Measurements from ENCODE around the gene TEX19. TPM values are rescaled to one million over a fixed set of nuclear protein-coding genes. Genes with fewer than 3 reads are reported as not detected.

Gene TEX19
- total and polyA plus RNA-seq, 10 of the 15 experiments (the other 5 are each of a cell fraction or from before 2014, with no cell fraction given) = 0.03 to 0.32 (median 0.13) TPM; not detected in 3

GRCh38 chr17:82309656-82310570 lies 49.1 kb upstream of the TEX19 start:
- no peak overlapping the region for H3K9ac ChIP-seq (ENCODE audit: control insufficient read depth, insufficient read depth, low read length)

More at GRCh38 chr17:82309656-82310570, 49.1 kb upstream of the TEX19 start:
- no peak overlapping the region for H3K4me3 ChIP-seq
- CTCF ChIA-PET = interaction anchor here (0.6 to 1.0 kb wide), 3 partner anchors 9 to 306 kb away, joined by 3 read pairs; no protein-coding TSS in a partner anchor
- 41% methylated on average over 27 of the region's 27 CpGs for WGBS (ENCODE audit: insufficient coverage, insufficient replicate concordance, low lambda C conversion rate, missing lambda C conversion rate)
- POLR2A ChIA-PET = interaction anchor here (0.9 to 6.2 kb wide), 2 partner anchors 8 to 18 kb away, joined by 3 to 32 read pairs; no protein-coding TSS in a partner anchor
- no peak overlapping the region for H2AFZ ChIP-seq (ENCODE audit: control insufficient read depth, low read depth, low read length)
- H3K79me2 ChIP-seq (ENCODE audit: control insufficient read depth, insufficient read depth, low read length) = no peaks in the 10 kb centered on the region
- no peaks in the 10 kb centered on the region for H3K36me3 ChIP-seq (ENCODE audit: control insufficient read depth in 2 of 2, insufficient read depth in 2 of 2, low read length in 1 of 2)
- RAD21 ChIA-PET (ENCODE audit: unreplicated experiment) = interaction anchor here (1.1 kb wide), 1 partner anchor 16 kb away, joined by 3 read pairs; no protein-coding TSS in a partner anchor
- SMC1A ChIA-PET (ENCODE audit: uncharacterized antibody, unreplicated experiment) = interaction anchor here (1.6 to 2.5 kb wide), 2 partner anchors 9 to 11 kb away, joined by 4 to 9 read pairs; no protein-coding TSS in a partner anchor
- FAIRE-seq = no peak
- no TSS peak for BruUV-seq (replicated peaks)
- no peaks in the 10 kb centered on the region; the same call in 1 of the 2 replicates for H3K4me1 ChIP-seq (ENCODE audit: control insufficient read depth, insufficient read depth, low read length)
- in situ Hi-C loops (cut with MboI) = no loop called here
- TF ChIP-seq NFXL1 (IDR thresholded peaks at IDR 0.05; ENCODE audit: borderline replicate concordance) = peak; percentile 80
- TF ChIP-seq, protein P1, sequence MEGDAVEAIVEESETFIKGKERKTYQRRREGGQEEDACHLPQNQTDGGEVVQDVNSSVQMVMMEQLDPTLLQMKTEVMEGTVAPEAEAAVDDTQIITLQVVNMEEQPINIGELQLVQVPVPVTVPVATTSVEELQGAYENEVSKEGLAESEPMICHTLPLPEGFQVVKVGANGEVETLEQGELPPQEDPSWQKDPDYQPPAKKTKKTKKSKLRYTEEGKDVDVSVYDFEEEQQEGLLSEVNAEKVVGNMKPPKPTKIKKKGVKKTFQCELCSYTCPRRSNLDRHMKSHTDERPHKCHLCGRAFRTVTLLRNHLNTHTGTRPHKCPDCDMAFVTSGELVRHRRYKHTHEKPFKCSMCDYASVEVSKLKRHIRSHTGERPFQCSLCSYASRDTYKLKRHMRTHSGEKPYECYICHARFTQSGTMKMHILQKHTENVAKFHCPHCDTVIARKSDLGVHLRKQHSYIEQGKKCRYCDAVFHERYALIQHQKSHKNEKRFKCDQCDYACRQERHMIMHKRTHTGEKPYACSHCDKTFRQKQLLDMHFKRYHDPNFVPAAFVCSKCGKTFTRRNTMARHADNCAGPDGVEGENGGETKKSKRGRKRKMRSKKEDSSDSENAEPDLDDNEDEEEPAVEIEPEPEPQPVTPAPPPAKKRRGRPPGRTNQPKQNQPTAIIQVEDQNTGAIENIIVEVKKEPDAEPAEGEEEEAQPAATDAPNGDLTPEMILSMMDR (IDR thresholded peaks at IDR 0.05 in 2 of 3, conservative IDR thresholded peaks at IDR 0.05 in 1 of 3; ENCODE audit: control insufficient read depth in 2 of 3, extremely low read depth in 1 of 3, insufficient read depth in 1 of 3, low read depth in 3 of 3, low read length in 3 of 3) = no peak
- H4K20me1 ChIP-seq (ENCODE audit: control insufficient read depth, insufficient read depth) = no peaks in the 10 kb centered on the region
- H3K27me3 ChIP-seq (replicated peaks in 1 of 2; ENCODE audit: control insufficient read depth in 2 of 2, insufficient read depth in 2 of 2, low read length in 1 of 2) = peaks cover 0 to 2% of the 10 kb centered on the region in 2 experiments; a peak in 2 of 4 replicates
- no peak for DNase-seq (ENCODE audit: low read depth, low spot score)
- intact Hi-C loops (cut with micrococcal nuclease; ENCODE audit: unreplicated experiment) = no loop called here
- no peak overlapping the region for H3K4me2 ChIP-seq (ENCODE audit: control insufficient read depth, insufficient read depth)
- no peak overlapping the region for H3K27ac ChIP-seq (ENCODE audit: control insufficient read depth, insufficient read depth)
- H3K9me3 ChIP-seq (replicated peaks; ENCODE audit: control insufficient read depth, insufficient read depth, low read length) = no peaks in the 10 kb centered on the region
- ATAC-seq = no peak
